GM12878 (cell line): ENCODE data around the gene DENND2C. TPM values are rescaled to one million over a fixed set of nuclear protein-coding genes. Genes with fewer than 3 reads are reported as not detected.
"Not testable (repeated sequence)": the region's sequence is repeated elsewhere in the genome, so short reads cannot be mapped to it uniquely, and the experiment has no call there.

Source experiments
- ATAC-seq: fragments of 200-7000 bp; cut with Tn5 transposase; 3 replicates; pipeline ENCODE4 v1.9.1; 2020; ENCODE audit warnings: mild to moderate bottlenecking, moderate library complexity
- BruUV-seq: library from RNA; stranded (reverse); fragments of 400-500 nt; replicated peaks from 2 replicates; lab custom pipeline; 2021; lab: Mats Ljungman, UMichigan
- CTCF ChIA-PET: fragments of 300-600 bp; sonication (Branson Sonifier 250); formaldehyde crosslinking; extraction: SDS; loops from one replicate; lab custom pipeline; 2021; ENCODE audit warnings: inconsistent platforms; lab: Yijun Ruan, JAX
- POLR2A ChIA-PET: fragments of 350-600 bp; formaldehyde crosslinking; extraction: SDS; loops from one replicate; lab custom pipeline; 2021; ENCODE audit warnings: inconsistent platforms; lab: Charles Lee
- RAD21 ChIA-PET: fragments of 300-600 bp; sonication (Branson Sonifier 250); formaldehyde crosslinking; loops from one replicate; lab custom pipeline; 2023; ENCODE audit warnings: antibody characterized with exemption; ENCODE audit not compliant: unreplicated experiment; lab: Charles Lee
- SMC1A ChIA-PET: fragments of 300-600 bp; sonication (Branson Sonifier 250); formaldehyde crosslinking; loops from one replicate; lab custom pipeline; 2023; ENCODE audit not compliant: unreplicated experiment, uncharacterized antibody; lab: Charles Lee
- DNase-seq: peaks from one replicate; pipeline ENCODE4 v3.0.0-alpha.2; 2011; ENCODE audit warnings: low read depth, low spot score
- FAIRE-seq: peaks from 3 replicates; lab custom pipeline; 2011; peaks lifted over from hg19 to GRCh38; lab: Jason Lieb, UNC
- H2AFZ ChIP-seq: 2 replicates; pipeline ENCODE4 v1.6.0; 2011; ENCODE audit warnings: low read depth, low read length, control low read depth; ENCODE audit not compliant: control insufficient read depth
- H3K27ac ChIP-seq: 2 replicates; pipeline ENCODE4 v1.5.1; 2011; ENCODE audit warnings: control low read depth; ENCODE audit not compliant: control insufficient read depth, insufficient read depth
- H3K27me3 ChIP-seq, 2 experiments: replicated peaks in 1 of 2; 2 replicates each; pipeline versions ENCODE4 v1.6.0 to v1.6.1; 2011; ENCODE audit warnings: low read length in 1 of 2; ENCODE audit not compliant: control insufficient read depth in 2 of 2, insufficient read depth in 2 of 2
- H3K36me3 ChIP-seq, 2 experiments: 2 replicates each; pipeline ENCODE4 v1.5.1; 2011; ENCODE audit warnings: low read length in 1 of 2; ENCODE audit not compliant: control insufficient read depth in 2 of 2, insufficient read depth in 2 of 2
- H3K4me1 ChIP-seq: 2 replicates; pipeline ENCODE4 v1.6.1; 2011; ENCODE audit warnings: mild to moderate bottlenecking, low read length, moderate library complexity, mixed read lengths; ENCODE audit not compliant: control insufficient read depth, insufficient read depth
- H3K4me2 ChIP-seq: 2 replicates; pipeline ENCODE4 v1.6.0; 2011; ENCODE audit warnings: control low read depth; ENCODE audit not compliant: control insufficient read depth, insufficient read depth
- H3K4me3 ChIP-seq: fragments of 200-600 bp; sonication (generic); 2 replicates; pipeline ENCODE4 v1.5.1; 2016
- H3K79me2 ChIP-seq: 2 replicates; pipeline ENCODE4 v1.6.0; 2011; ENCODE audit warnings: low read length; ENCODE audit not compliant: control insufficient read depth, insufficient read depth
- H3K9ac ChIP-seq: 2 replicates; pipeline ENCODE4 v1.8.0; 2011; ENCODE audit warnings: low read length, control low read depth, mixed read lengths; ENCODE audit not compliant: control insufficient read depth, insufficient read depth
- H3K9me3 ChIP-seq: replicated peaks from 3 replicates; pipeline ENCODE4 v1.5.1; 2011; ENCODE audit warnings: mild to moderate bottlenecking, low read length; ENCODE audit not compliant: control insufficient read depth, insufficient read depth
- H4K20me1 ChIP-seq: 2 replicates; pipeline ENCODE4 v1.6.0; 2011; ENCODE audit not compliant: control insufficient read depth, insufficient read depth
- HDGF ChIP-seq: fragments of 450-650 bp; IDR thresholded peaks from 2 replicates; pipeline ENCODE4 v1.6.1; 2016; ENCODE audit warnings: antibody characterized with exemption
- MEF2A ChIP-seq: IDR thresholded peaks from 2 replicates; pipeline ENCODE4 v1.6.1; 2011; ENCODE audit warnings: low read depth, mild to moderate bottlenecking, low read length, moderate library complexity; ENCODE audit not compliant: insufficient read depth
- NR2F1 ChIP-seq: fragments of 450-650 bp; conservative IDR thresholded peaks from 2 replicates; pipeline ENCODE4 v1.6.1; 2017; ENCODE audit warnings: mild to moderate bottlenecking
- SPI1 ChIP-seq: IDR thresholded peaks from 2 replicates; pipeline ENCODE4 v1.6.1; 2011; ENCODE audit warnings: low read depth, mild to moderate bottlenecking, low read length, moderate library complexity, borderline replicate concordance; ENCODE audit not compliant: insufficient read depth
- WGBS: methylation state at CpG from one replicate; pipeline ENCODE4 v1.1.6; 2016; ENCODE audit warnings: low lambda C conversion rate; ENCODE audit not compliant: insufficient replicate concordance, insufficient coverage; ENCODE audit errors: missing lambda C conversion rate; 5-methylcytosine and 5-hydroxymethylcytosine counted together
- in situ Hi-C: fragments of 300-500 bp; cut with MboI; formaldehyde crosslinking; loops from 9 replicates; pipeline ENCODE4 v1.14.3; 2018; ENCODE audit warnings: mixed read lengths
- intact Hi-C: fragments of 100-400 bp; cut with micrococcal nuclease; formaldehyde crosslinking; loops from one replicate; pipeline ENCODE4 v1.14.2; 2022; ENCODE audit not compliant: unreplicated experiment
- polyA plus RNA-seq, 11 experiments: library from polyadenylated mRNA; depleted of rRNA in 4 of 11; unstranded in 6 of 11; stranded (reverse) in 5 of 11; fragments of >200 nt; fragmentation: Nextera tagmentation in 4 of 11; fragmentation: Illumina TruSeq in 1 of 11; extraction: Ambion mirVana in 4 of 11; extraction: Trizol in 1 of 11; gene quantifications; 1 replicate in 1 of 11; 2 replicates in 10 of 11; pipeline versions ENCODE4 v1.2.1 to v1.2.3, GENCODE V29; 2011 to 2016; ENCODE audit warnings: inconsistent platforms in 2 of 11, missing spikeins in 2 of 11, low read depth in 1 of 11
- total RNA-seq, 4 experiments: library from RNA; depleted of rRNA in 3 of 4; stranded (reverse); fragments of >200 nt in 3 of 4; fragmentation: Illumina TruSeq in 1 of 4; extraction: Trizol in 1 of 4; gene quantifications; 2 replicates each; pipeline versions ENCODE4 v1.2.1 to v1.2.3, GENCODE V29; 2013 to 2021

DENND2C gene
- total and polyA plus RNA-seq, 10 of the 15 experiments (the other 5 are each of a cell fraction or from before 2014, with no cell fraction given): 0.01 to 0.10 (median 0.06) TPM; not detected in 3

DNA sequence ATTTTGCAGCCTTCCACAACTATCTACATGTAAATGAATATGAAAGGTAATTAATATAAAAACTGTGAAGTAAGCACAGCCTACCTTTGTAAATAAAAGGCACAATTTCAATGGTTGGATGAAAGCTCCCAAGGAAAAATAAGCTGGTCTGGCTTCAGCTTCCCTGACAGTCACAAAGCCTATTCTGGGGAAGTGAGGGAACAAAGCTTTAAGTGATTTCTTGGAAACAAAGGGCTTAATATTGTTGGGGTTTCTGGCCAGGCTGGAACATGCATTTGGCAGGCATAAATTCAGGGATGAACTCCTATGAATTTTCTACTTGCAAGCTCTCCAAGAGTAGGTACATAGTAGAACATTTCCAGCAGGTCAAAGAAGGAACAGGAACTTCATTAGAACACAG is 105.7 kb downstream of the DENND2C start (continued):
- TF ChIP-seq NR2F1: no peak

DNA sequence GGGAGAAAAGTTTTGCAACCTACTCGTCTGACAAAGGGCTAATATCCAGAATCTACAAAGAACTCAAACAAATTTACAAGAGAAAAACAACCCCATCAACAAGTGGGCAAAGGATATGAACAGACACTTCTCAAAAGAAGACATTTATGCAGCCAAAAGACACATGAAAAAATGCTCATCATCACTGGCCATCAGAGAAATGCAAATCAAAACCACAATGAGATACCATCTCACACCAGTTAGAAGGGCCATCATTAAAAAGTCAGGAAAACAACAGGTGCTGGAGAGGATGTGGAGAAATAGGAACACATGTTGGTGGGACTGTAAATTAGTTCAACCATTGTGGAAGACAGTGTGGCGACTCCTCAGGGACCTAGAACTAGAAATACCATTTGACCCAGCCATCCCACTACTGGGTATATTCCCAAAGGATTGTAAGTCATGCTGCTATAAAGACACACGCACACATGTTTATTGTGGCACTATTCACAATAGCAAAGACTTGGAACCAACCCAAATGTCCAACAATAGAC is 106.8 kb downstream of the DENND2C start:
- in situ Hi-C loops, H3K79me2 ChIP-seq, H2AFZ ChIP-seq, H3K9me3 ChIP-seq, H3K4me3 ChIP-seq, H3K27me3 ChIP-seq, H3K4me2 ChIP-seq, BruUV-seq, POLR2A ChIA-PET, DNase-seq, H3K9ac ChIP-seq, CTCF ChIA-PET, RAD21 ChIA-PET, H3K36me3 ChIP-seq, SMC1A ChIA-PET, intact Hi-C loops, FAIRE-seq, ATAC-seq, H3K27ac ChIP-seq, H4K20me1 ChIP-seq: not testable (repeated sequence)
- 96% methylated on average over 3 of the region's 3 CpGs for WGBS
- peaks cover 11% of the 10 kb centered on the region for H3K4me1 ChIP-seq

DNA sequence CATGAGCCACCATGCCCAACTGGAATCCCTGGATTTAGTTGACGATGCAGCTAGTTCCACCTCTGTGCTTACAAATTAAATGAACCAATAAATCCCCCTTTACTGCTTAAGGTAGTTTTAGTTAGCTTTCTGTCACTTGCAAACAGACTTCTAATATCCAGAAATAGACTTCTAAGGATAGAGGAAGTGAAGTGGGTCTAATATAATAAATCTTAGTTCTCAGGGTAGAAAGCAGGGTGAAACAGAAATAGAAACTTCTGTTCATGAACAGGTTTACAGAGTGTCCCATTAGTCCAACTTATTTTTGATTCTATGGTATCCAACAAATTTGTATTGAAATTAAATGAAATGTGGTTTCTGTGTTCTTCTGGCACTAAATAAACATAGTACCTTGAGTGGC is 108.5 kb downstream of the DENND2C start:
- Histone ChIP-seq H3K79me2 (no peaks in the 10 kb centered on the region), H3K27me3 (no peaks in the 10 kb centered on the region), H3K4me1 (peaks cover 11% of the 10 kb centered on the region), H3K27ac (no peak overlapping the region), H3K9me3 (no peaks in the 10 kb centered on the region), H3K9ac (no peak overlapping the region), H3K4me2 (peak overlapping the region; percentile 34), H4K20me1 (no peaks in the 10 kb centered on the region), H3K4me3 (no peak overlapping the region), H2AFZ (no peak overlapping the region), H3K36me3 (peaks cover 0 to 2% of the 10 kb centered on the region in 2 experiments; a peak in 2 of 4 replicates)
- in situ Hi-C loops: no loop called here
- WGBS: 100% methylated on average over 1 of the region's 1 CpG
- BruUV-seq: no TSS peak
- CTCF ChIA-PET: interaction anchor here (0.7 to 8.0 kb wide), 2 partner anchors 125 to 215 kb away, joined by 3 to 54 read pairs; no protein-coding TSS in a partner anchor
- peak; percentile 47; the same call in 2 of the 3 replicates for ATAC-seq
- peak; percentile 52; the same call in 1 of the 2 replicates for TF ChIP-seq MEF2A
- no peak for TF ChIP-seq HDGF
- peak; percentile 44; the same call in 1 of the 2 replicates for TF ChIP-seq SPI1
- no peak for FAIRE-seq
- RAD21 ChIA-PET: interaction anchor here (0.9 kb wide), 1 partner anchor 15 kb away, joined by 4 read pairs; no protein-coding TSS in a partner anchor
- SMC1A ChIA-PET: interaction anchor here (0.7 kb wide), 1 partner anchor 20 kb away, joined by 3 read pairs; the partner anchor contains the start of gene BCAS2
- POLR2A ChIA-PET: no interaction called here
- intact Hi-C loops: loop anchor here (2.0 kb wide), 1 partner anchor 19 kb away; the partner anchor contains the start of gene BCAS2
- DNase-seq: no peak
